Measurements from ENCODE around the gene ABHD2.
"Not testable (repeated sequence)": the region's sequence is repeated elsewhere in the genome, so short reads cannot be mapped to it uniquely, and the experiment has no call there.

ABHD2 gene

GRCh38 chr15:89117790-89118189, 29.5 kb downstream of the ABHD2 start:
- in situ Hi-C loops (cut with MboI; ENCODE audit: low pct_unique_long_range_greater_than_20kb, low sequenced_read_pairs, unreplicated experiment): loop anchor here (10.0 kb wide), 1 partner anchor 53 kb away; no protein-coding TSS in a partner anchor
- no peak for DNase-seq (ENCODE audit: low spot score)
- no peak for TF ChIP-seq CTCF (IDR thresholded peaks at IDR 0.05; ENCODE audit: extremely low read depth, insufficient read depth, missing control alignments)

GRCh38 chr15:89118481-89118989, 30.3 kb downstream of the ABHD2 start:
- TF ChIP-seq CTCF (IDR thresholded peaks at IDR 0.05; ENCODE audit: extremely low read depth, insufficient read depth, missing control alignments): no peak
- no peak for DNase-seq (ENCODE audit: low spot score)
- in situ Hi-C loops (cut with MboI; ENCODE audit: low pct_unique_long_range_greater_than_20kb, low sequenced_read_pairs, unreplicated experiment): loop anchor here (10.0 kb wide), 1 partner anchor 54 kb away; no protein-coding TSS in a partner anchor

- no peak for TF ChIP-seq CTCF (IDR thresholded peaks at IDR 0.05; ENCODE audit: extremely low read depth, insufficient read depth, missing control alignments)
- in situ Hi-C loops (cut with MboI; ENCODE audit: low pct_unique_long_range_greater_than_20kb, low sequenced_read_pairs, unreplicated experiment): loop anchor here (10.0 kb wide), 1 partner anchor 55 kb away; no protein-coding TSS in a partner anchor
- no peak for DNase-seq (ENCODE audit: low spot score)
These were observed 31.5 kb downstream of the ABHD2 start for GRCh38 chr15:89119489-89120478.

GRCh38 chr15:89120479-89121000, 32.3 kb downstream of the ABHD2 start:
- DNase-seq (ENCODE audit: low spot score); in situ Hi-C loops (cut with MboI; ENCODE audit: low pct_unique_long_range_greater_than_20kb, low sequenced_read_pairs, unreplicated experiment): not testable (repeated sequence)

- TF ChIP-seq CTCF (IDR thresholded peaks at IDR 0.05; ENCODE audit: extremely low read depth, insufficient read depth, missing control alignments): no peak
- no peak for DNase-seq (ENCODE audit: low spot score)
- in situ Hi-C loops (cut with MboI; ENCODE audit: low pct_unique_long_range_greater_than_20kb, low sequenced_read_pairs, unreplicated experiment): no loop called here
These were observed 33.2 kb downstream of the ABHD2 start for GRCh38 chr15:89121414-89121813.

- TF ChIP-seq CTCF (IDR thresholded peaks at IDR 0.05; ENCODE audit: extremely low read depth, insufficient read depth, missing control alignments): no peak
- in situ Hi-C loops (cut with MboI; ENCODE audit: low pct_unique_long_range_greater_than_20kb, low sequenced_read_pairs, unreplicated experiment): no loop called here
- no peak for DNase-seq (ENCODE audit: low spot score)
These were observed 34.4 kb downstream of the ABHD2 start for GRCh38 chr15:89122505-89123180.

Measured in GM13977 (cell line).